Chondrocyte (in vitro differentiated cells): ENCODE measurements around the gene FAM177A1. TPM values are rescaled to one million over a fixed set of nuclear protein-coding genes. Genes with fewer than 3 reads are reported as not detected.
A peak's percentile ranks its signal among the peaks of the same experiment; 100 is the strongest.
"Not testable (repeated sequence)": the region's sequence is repeated elsewhere in the genome, so short reads cannot be mapped to it uniquely, and the experiment has no call there.

Experiments used
- DNase-seq: peaks from one replicate; pipeline ENCODE4 v3.0.0; 2021; ENCODE audit warnings: mixed read lengths, low spot score
- H3K27ac Mint-ChIP-seq: one replicate; pipeline ENCODE4 v1.8.0; 2021; ENCODE audit warnings: mild to moderate bottlenecking, moderate library complexity, mixed read lengths; ENCODE audit not compliant: unreplicated experiment
- H3K27me3 Mint-ChIP-seq: 2 replicates; pipeline ENCODE4 v1.8.0; 2021; ENCODE audit warnings: low read depth, mixed read lengths
- H3K36me3 Mint-ChIP-seq: 2 replicates; pipeline ENCODE4 v1.8.0; 2021; ENCODE audit warnings: low read depth, mixed read lengths
- H3K4me1 Mint-ChIP-seq: 2 replicates; pipeline ENCODE4 v1.8.0; 2021; ENCODE audit warnings: low read depth, mild to moderate bottlenecking, mixed read lengths
- H3K4me3 Mint-ChIP-seq: one replicate; pipeline ENCODE4 v1.8.0; 2021; ENCODE audit warnings: mild to moderate bottlenecking, moderate library complexity, mixed read lengths; ENCODE audit not compliant: unreplicated experiment
- H3K9me3 Mint-ChIP-seq: 2 replicates; pipeline ENCODE4 v1.8.0; 2021; ENCODE audit warnings: low read depth, mixed read lengths
- CTCF ChIP-seq: fragments of 200-600 bp; sonication (generic); IDR thresholded peaks from 2 replicates; pipeline ENCODE4 v1.5.0; 2021; ENCODE audit warnings: antibody characterized with exemption, mild to moderate bottlenecking, moderate library complexity
- total RNA-seq: library from RNA; stranded (reverse); gene quantifications from 3 replicates; pipeline ENCODE4 v1.2.1, GENCODE V29; 2021

FAM177A1 gene
- total RNA-seq, 1 donor from 2014 or later, result 103 TPM

- Mint-ChIP-seq H3K4me1 (peaks cover 47% of the 10 kb centered on the region), H3K27ac (peak overlapping the region; percentile 4), H3K36me3 (peaks cover 3% of the 10 kb centered on the region), H3K27me3 (no peaks in the 10 kb centered on the region), H3K4me3 (peak overlapping the region; percentile 94), H3K9me3 (no peaks in the 10 kb centered on the region)
- no peak for DNase-seq
- no peak for TF ChIP-seq CTCF
These were observed 2.0 kb downstream of the FAM177A1 start for GRCh38 chr14:35047976-35048513.

- TF ChIP-seq CTCF, result no peak
- no peaks in the 10 kb centered on the region for H3K27me3 Mint-ChIP-seq
- no peak for DNase-seq
- H3K4me3 Mint-ChIP-seq, result no peak overlapping the region
- H3K4me1 Mint-ChIP-seq, result peaks cover 38% of the 10 kb centered on the region
- peak overlapping the region; percentile 39 for H3K27ac Mint-ChIP-seq
- no peaks in the 10 kb centered on the region for H3K9me3 Mint-ChIP-seq
- H3K36me3 Mint-ChIP-seq, result peaks cover 5% of the 10 kb centered on the region
These were observed 4.6 kb downstream of the FAM177A1 start for GRCh38 chr14:35050652-35051051.

- Mint-ChIP-seq H3K36me3 (peaks cover 8% of the 10 kb centered on the region), H3K27ac (peak overlapping the region; percentile 82), H3K4me3 (no peak overlapping the region), H3K4me1 (peaks cover 39% of the 10 kb centered on the region), H3K27me3 (no peaks in the 10 kb centered on the region), H3K9me3 (no peaks in the 10 kb centered on the region)
- TF ChIP-seq CTCF, result no peak
- DNase-seq, result no peak
These were observed 5.7 kb downstream of the FAM177A1 start for GRCh38 chr14:35051796-35052195.

GRCh38 chr14:35052637-35053036 is 6.6 kb downstream of the FAM177A1 start:
- H3K27ac Mint-ChIP-seq, result no peak overlapping the region
- peaks cover 38% of the 10 kb centered on the region for H3K4me1 Mint-ChIP-seq
- H3K36me3 Mint-ChIP-seq, result peaks cover 12% of the 10 kb centered on the region
- TF ChIP-seq CTCF, result no peak
- H3K27me3 Mint-ChIP-seq, result no peaks in the 10 kb centered on the region
- DNase-seq, result no peak
- H3K4me3 Mint-ChIP-seq, result no peak overlapping the region
- H3K9me3 Mint-ChIP-seq, result no peaks in the 10 kb centered on the region

- not testable (repeated sequence) for H3K9me3 Mint-ChIP-seq, DNase-seq, H3K27me3 Mint-ChIP-seq
- peak overlapping the region; percentile 41 for H3K27ac Mint-ChIP-seq
- H3K4me3 Mint-ChIP-seq, result peak overlapping the region; percentile 35
- peaks cover 21% of the 10 kb centered on the region for H3K4me1 Mint-ChIP-seq
- peaks cover 21% of the 10 kb centered on the region for H3K36me3 Mint-ChIP-seq
These were observed 15.2 kb downstream of the FAM177A1 start for GRCh38 chr14:35061113-35061791.

GRCh38 chr14:35065731-35066130 is 19.7 kb downstream of the FAM177A1 start:
- not testable (repeated sequence) for H3K4me3 Mint-ChIP-seq, H3K27ac Mint-ChIP-seq, DNase-seq, H3K4me1 Mint-ChIP-seq, H3K27me3 Mint-ChIP-seq, H3K9me3 Mint-ChIP-seq
- peaks cover 18% of the 10 kb centered on the region for H3K36me3 Mint-ChIP-seq
